GM19372 (cell line): Measurements from ENCODE around the gene DLX3.
A peak's percentile ranks its signal among the peaks of the same experiment; 100 is the strongest.

ENCODE experiments used
- ATAC-seq: cut with Tn5 transposase; IDR thresholded peaks from one replicate; pipeline ENCODE4 v1.9.1; 2021; ENCODE audit warnings: mild to moderate bottlenecking, low read depth, moderate library complexity; ENCODE audit not compliant: unreplicated experiment

The DLX3 gene

DNA sequence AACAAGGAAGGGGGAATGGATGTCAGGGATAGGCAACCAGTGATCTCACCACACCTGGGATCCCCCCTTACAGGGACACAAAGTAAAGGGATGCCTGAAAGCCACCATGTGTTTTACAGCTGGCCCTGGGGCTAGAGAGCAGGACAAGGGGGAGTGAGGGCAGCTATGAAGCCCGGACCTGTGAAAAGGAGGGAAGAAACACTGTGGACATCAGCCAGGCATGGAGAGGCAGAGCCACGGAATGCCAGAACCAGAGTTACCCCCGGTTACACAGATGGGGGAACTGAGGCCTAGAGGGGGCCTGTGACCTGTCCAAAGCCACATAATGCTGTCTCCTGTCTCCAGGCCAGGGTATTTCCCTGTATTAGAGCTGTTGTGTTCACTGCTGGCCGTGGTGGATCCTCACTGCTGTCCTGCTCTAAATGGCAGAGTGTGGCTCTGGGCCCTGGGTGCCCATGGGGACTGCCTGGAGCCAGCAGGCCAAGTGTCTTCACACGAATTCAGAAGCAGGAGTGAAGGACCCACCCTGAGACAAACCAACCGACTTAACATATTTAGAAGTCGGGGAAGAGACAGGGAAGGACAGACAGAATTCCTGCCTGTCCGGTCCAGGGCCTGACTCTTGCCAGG lies 31.1 kb upstream of the DLX3 start:
- no peak for ATAC-seq

DNA sequence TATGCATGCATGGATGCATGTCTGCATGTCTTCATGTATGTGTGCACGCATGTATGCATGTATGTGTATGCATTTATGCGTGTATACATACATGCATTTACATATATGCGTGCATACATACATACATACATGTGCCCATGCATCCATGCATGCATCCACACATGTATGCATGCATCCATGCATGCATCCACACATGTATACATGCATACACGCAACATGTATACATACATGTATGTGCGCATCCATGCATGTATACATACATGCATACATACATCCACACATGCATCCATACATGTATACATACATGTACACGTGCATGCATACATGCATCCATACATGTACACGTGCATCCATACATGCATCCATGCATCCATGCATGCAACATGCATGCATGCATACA lies 29.8 kb upstream of the DLX3 start:
- no peak for ATAC-seq

DNA sequence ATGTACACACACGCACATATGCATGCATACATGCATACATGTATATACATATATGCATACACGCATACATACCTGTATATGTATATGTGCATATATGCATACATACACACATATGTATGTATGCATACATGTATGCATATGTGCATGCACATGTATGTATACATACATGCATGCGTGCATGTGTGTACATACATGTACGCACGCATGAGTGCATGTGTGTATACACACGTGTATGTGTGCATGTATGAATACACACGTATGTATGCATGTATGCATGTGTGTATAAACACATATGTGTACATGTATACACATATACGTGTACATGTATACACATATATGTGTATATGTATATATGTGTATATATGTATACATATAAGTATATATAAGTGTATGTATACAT lies 28.5 kb upstream of the DLX3 start:
- no peak for ATAC-seq

DNA sequence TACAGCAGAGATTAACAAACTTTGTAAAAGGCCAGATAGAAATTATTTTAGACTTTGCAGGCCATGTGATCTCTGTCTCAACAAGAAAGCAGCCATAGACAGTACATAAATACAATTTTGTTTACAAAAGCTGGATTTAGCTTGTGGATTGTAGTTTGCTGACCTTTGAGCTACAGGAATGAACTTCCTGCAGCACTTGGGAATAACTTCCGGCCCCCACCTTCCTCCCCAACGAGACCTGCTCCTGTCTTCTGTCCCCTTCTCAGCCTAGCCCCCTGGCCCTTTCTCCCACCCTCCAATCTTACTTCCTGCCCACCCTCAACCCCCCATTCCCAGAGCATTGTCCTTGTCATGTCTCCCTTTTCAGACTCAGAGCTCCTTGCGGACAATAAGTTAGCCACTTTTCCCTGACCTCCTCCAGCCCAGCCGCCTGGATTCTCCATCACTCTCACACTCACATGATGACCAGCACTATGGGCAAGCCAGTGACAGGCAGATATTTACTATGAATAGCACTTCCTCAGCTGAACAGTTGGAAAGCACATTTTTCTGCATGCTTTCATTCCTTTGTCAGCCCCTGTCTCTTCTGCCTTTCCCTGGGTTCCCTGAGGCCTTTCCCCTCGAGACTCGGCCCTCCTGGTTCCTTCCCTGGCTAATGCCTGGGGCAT lies 27.6 kb upstream of the DLX3 start:
- no peak for ATAC-seq

DNA sequence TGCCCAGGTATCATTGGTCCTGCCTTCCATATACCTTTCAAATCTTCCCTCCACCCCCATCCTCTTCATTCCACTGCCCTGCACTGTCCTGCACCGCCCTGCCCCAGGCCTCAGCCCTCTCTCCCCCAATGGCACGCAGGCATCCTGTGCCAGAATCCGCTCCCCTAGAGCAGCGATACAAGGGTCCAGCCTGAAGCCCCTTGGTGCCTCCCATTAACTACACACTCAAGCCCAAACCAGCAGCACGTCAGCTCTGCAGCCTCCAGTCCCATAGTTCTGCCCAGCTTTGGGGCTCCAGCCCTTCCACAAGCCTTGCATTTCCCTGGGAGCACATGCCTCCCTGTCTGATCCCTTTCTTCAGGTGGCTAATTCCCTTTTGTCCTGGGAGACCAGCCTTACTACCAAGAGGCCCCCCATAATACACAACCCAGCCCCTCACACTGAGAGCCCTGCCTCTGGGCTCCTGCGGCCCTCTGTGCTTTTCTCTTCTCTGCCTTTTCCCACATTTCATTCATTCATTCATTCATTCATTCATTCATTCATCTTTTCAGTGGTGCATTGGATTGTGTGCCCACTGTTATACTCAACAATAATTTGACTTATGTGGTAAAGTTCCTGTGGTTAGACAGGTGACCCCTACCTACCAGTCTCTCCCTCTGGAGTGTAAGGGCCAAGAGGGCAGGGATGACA lies 26.8 kb upstream of the DLX3 start:
- no peak for ATAC-seq

DNA sequence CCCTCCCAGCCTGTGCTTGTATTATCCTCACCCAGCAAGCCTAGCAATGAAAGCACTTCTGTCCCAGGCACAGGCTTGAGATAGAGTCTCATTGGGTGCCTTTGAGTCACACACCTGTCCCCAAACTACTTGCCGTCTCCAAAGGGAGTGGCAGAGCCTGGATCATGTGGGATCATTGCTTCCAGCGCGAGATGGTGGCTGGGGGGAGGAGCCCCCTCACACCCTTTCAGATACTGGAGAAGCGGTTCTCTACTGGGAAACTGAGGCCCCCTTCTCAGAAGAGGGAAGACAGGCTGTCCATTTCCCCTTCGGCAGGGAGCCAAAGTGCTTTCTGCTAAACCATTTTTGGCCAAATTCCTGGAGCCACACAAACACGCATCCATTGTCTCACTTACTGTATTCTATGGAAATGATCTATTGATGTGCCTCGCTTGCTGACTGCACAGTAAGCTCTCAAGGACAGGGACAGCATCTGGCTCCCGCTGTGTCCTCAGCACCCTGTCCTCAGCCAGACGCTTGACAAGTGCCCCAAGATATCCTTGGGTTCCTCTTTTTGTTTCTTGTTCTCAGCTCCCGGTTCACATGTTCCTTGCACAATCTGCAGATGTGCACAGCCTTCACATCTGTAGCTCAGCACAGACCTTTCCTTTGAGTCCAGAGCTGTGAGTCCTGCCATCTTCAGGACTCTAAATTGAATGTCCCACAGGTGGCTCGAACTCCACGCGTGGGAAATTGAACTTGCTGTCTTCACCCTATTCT lies 26.0 kb upstream of the DLX3 start:
- no peak for ATAC-seq

DNA sequence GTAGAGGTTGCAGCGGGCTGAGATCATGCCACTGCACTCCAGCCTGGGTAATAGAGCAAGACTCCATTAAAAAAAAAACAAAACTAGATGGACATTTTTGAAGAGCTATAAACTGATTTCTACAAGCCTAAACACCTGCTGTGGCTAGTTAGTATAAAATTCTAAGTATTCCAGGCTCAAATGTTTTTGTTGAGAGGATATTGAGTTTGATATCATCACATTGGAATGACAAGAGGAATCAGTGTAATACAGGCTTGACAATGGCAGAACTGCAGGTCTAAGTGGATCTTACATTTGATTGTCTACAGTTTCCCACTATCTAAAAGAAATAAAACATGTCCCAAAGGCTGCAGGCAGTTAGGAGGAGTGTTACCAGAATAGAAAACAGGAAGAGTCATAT lies 23.9 kb upstream of the DLX3 start:
- ATAC-seq = no peak

DNA sequence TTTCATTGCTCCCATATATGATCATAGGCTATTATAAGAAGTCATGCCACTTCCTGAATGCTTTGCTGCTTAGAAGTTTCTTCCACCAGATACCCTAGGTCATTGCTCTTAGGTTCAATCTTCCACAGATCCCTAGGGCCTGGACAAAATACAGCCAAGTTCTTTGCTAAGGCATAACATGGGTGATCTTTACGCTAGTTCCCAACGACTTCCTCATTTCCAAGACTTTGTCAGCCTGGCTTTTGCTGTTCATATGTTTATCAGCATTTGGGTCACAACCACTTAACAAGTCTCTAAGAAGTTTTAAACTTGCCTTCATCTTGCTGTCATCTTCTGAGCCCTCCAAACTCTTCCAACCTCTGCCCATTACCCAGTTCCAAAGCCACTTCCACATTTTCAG lies 20.1 kb upstream of the DLX3 start:
- no peak for ATAC-seq

DNA sequence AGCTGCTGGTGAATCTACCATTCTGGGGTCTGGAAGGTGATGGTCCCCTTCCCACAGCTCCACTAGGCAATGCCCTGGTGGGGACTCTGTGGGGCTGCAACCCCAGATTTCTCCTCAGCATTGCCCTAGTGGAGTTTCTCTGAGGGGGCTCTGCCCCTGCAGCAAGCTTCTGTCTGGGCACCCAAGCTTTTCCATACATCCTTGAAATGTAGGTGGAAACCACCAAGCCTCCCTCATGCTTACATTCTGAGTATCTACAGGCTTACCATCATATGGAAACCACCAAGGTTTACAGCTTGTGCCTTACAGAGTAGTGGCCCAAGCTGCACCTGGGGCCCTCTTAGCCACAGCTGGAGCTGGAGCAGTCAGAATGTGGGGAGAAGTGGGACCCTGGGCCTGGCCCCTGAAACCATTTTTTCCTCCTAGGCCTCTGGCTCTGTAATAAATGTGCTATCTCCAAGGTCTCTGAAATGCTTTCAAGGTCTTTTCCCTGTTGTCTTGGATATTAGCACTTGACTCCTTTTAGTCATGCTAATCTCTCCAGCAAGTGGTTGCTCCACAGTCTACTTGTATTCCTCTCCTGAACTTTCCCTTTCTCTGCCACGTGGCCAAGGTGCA lies 19.6 kb upstream of the DLX3 start:
- ATAC-seq = no peak

DNA sequence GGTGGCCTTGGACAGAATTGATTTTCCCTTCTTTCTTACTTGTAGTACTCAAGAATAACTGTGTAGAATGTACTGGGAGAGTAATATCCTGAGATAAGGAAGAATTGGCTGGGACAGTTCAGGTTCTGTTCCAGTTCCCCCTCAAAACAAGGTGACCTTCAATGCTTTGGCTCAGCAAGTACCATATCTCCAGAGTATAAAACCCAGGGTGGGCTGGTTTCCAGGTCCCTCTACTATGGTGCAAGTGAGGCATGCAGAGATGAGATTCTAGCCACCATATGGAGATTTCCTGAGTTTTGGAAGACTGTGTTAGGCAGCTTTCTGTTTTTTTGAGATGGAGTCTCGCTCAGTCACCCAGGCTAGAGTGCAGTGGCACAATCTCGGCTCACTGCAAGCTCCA lies 18.1 kb upstream of the DLX3 start:
- ATAC-seq = no peak

DNA sequence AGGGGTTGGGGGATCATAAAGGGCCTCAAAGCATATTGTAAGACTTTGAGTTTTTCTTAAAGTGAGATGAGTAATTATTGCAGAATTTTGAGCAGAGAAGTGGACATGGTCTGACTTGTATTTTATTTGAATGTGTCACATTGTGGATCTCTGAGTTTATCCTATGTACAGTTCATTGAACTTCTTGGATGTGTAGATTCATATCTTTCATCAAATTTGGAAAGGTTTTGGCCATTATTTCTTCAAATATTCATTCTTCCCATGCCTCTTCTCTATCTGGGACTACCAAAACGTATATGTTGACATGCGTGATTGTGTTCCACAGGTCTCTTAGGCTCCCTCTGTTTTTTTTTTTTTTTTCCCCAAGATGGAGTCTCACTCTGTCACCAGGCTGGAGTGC lies 14.3 kb upstream of the DLX3 start:
- no peak for ATAC-seq

DNA sequence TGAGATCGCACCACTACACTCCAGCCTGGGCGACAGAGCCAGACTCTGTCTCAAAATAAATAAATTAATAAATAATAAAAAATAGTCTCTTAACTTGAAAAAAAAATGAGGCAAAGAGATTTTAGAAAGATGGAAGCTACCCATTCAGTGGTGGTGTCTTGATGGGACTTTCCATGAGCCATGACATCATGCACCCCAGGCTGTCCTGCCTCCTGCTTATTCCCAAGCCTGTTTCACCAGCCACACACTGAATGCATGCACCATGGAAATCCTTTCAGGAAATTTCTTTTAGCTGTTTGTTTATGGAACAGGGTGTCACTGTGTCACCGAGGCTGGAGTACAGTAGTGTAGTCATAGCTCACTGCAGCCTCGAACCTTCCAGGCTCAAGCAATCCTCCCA lies 8.9 kb upstream of the DLX3 start:
- ATAC-seq = no peak

DNA sequence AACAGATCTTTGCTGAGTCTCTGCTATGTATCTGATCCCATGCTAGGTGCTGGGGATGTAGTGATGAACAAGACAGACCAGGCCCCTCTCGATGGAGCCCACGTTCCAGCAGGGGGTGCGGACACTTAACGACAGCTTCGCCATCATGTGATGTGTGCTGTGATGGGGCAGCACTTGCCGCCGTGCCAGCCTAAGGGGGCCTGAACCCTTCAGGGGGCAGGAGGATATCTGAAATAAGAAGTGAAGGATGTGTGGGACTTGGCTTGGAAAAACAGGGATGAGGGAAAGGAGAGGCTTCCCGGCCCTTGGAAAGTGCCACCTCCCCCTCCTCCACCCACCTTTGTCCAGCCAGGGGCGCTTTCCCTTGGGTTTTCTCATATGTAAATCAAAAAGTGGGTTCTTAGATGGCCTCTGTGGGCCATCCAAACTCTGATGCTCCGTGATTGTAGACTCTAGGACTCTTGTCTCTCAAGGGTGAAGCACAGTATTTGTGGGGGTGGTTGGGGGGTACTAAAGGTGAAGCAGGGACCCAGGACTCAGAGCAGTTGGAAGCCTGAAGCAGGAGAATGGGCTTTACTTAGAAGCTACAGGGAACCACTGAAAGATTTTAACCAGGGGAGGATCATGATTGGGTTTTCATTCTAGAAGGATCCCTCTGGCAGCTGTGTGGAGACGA lies 4.0 kb upstream of the DLX3 start:
- ATAC-seq = no peak

DNA sequence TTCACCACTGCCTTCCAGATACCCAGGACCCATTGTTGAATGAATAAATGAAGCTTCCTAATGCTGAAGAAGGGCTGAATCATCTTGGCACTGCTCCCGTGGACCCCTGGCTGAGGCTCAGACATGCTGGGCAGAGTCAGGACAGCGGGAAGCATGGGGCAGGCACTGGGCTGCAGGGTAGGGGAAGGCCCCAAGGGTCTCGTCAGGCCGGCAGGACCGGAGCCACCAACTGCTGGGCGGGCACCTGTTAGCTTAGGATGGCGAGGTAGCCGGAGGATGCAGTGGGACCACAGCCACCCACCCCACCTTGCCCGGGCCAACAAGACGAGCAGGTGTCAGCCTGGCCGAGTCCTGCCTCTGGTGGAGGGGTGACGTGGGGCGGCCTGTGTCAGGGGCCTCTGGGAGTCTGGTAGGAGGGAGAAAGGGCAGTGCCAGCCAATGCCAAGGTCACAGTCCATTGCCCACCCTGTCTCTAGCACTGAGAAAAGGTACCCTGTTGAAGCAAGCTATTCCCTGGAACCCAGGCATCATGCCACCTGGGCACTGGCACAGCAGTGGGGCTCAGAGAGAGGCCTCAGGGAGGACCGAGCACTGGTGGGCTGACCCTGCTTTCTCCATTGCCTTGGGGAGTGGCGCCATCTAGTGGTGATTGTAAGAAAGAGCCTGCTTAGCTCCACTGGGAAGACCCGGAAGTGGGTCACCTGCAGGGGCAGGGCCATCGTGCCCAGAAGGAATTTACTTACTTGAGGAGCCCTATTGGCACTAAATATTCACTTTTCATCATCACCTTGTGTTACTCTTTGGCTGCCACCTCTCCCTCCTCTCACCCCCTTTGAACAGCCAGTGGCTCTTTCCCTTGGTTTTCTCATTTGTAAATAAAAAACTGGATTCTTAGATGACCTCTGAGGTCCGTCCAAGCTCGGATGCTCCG lies 3.0 kb upstream of the DLX3 start:
- peak; percentile 72 for ATAC-seq

DNA sequence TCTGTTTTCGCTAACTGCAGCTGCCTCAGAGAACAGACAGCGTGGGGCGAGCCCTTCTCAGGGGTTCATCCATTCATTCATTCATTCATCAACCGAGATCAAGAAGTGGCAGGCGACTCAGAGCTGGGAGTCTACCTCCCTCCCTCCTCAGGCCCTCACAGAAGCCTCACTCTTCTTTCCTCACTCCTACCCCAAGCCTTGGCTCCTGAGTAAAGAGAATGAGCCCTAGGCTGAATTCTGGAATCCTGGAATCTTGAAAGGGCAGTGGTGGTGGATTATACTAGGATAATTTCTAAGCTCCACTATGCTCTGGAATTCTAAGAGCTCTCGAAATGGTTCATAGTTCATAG lies 2.3 kb upstream of the DLX3 start:
- ATAC-seq = no peak

DNA sequence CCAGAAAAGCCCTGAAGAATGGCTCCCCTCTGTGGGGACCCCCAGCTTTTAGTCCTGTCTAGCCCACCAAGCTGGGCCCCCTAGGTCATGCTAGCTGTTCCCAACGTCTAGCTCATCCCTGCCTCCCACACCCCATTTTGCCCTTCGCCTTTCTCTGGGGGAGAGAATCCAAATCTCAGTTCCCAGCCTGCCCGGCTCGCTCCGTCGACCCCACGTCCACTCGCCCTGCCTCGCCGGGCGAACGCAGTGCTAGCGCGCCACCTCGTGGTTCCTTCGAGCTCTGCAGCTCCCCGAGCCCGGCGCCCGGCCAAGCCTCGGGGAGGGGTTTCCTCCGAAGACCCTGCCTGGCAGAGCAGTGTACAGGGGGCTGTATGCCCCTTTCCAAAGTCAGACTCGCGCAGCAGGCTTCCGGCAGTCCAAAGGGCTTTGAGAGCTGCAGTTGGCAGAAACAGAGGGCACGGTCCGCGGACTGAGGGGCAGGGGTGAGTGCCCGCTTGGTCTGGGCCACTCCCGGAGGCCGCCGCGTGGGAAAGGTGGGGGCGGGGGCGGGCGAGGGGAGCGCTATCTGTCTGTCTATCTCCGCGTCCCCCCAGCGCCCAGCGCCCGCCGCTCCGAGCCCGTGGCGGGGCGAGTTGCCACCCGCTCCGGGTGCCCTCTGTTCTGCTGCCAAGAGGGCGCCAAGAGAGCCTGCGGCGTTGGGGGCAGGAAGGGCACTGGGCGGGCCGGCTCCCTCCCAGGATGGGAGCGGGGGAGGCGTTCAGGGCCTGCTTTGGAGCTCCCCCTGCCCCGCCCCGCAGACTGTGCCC lies 1.7 kb upstream of the DLX3 start:
- no peak for ATAC-seq

DNA sequence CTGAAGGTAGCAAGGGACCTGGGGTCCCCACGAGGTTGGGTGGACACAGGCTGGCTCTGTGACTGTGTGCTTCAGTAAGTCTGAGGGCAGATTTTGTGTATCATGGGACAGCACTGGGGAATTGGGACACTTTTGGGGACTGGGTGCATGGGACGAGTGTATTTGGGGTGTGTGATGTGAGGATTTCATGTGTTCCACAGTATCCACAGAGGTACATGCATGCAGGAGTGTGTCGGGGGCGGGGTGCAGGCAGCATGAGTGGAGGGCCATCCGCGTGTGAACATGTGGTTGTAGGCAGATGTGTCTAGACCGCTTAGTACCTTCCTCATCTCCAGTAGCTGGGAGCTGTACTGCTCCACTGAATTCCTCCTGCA lies 1.1 kb upstream of the DLX3 start:
- no peak for ATAC-seq
